Ovary (tissue), 9 donors: ENCODE results near the gene NUTM1. TPM values are rescaled to one million over a fixed set of nuclear protein-coding genes. Genes with fewer than 3 reads are reported as not detected.

ENCODE experiments used
- DNase-seq, 5 donors: peaks; one replicate each; pipeline ENCODE4 v3.0.0-alpha.2; 2019 to 2020
- H3K27ac ChIP-seq, 2 donors: fragments of 200-600 bp; one replicate each; pipeline versions ENCODE4 v1.5.1 to v1.8.0; 2019 to 2022
- H3K27me3 ChIP-seq: fragments of 200-600 bp; one replicate; pipeline ENCODE4 v1.8.0; 2022
- H3K36me3 ChIP-seq: fragments of 200-600 bp; sonication (generic); one replicate; pipeline ENCODE4 v1.5.1; 2019
- H3K4me1 ChIP-seq: one replicate; pipeline ENCODE4 v1.8.1; 2013; ENCODE audit warnings: mild to moderate bottlenecking, moderate library complexity; ENCODE audit not compliant: insufficient read depth
- H3K4me3 ChIP-seq: fragments of 200-600 bp; sonication (generic); one replicate; pipeline ENCODE4 v1.5.1; 2017
- H3K9me3 ChIP-seq, 2 donors: fragments of 200-600 bp in 1 of 2; sonication (generic) in 1 of 2; one replicate each; pipeline versions ENCODE4 v1.5.1 to v1.8.1; 2013 to 2019; ENCODE audit warnings: mild to moderate bottlenecking in 1 of 2, moderate library complexity in 1 of 2
- EP300 ChIP-seq: sonication (generic); formaldehyde crosslinking; IDR thresholded peaks from one replicate; pipeline ENCODE4 v1.6.1; 2017; ENCODE audit warnings: antibody characterized with exemption
- POLR2A ChIP-seq: fragments of 450-650 bp; IDR thresholded peaks from one replicate; pipeline ENCODE4 v1.6.1; 2017; ENCODE audit warnings: antibody characterized with exemption, mild to moderate bottlenecking, moderate library complexity
- WGBS, 3 donors: extraction: QIAGEN DNeasy Blood & Tissue Kit in 1 of 3; methylation state at CpG; one replicate each; pipeline versions ENCODE4 v1.1.5 to v1.1.7; 2013 to 2017; 5-methylcytosine and 5-hydroxymethylcytosine counted together
- intact Hi-C, 4 donors: fragments of 100-400 bp; cut with DNase I; formaldehyde crosslinking; loops; one replicate each; pipeline versions ENCODE4 v1.11.0 to v1.15.1; 2022 to 2023
- polyA plus RNA-seq, 2 donors: library from polyadenylated mRNA; stranded (reverse); fragments of 200-250 nt in 1 of 2; fragments of 350-450 nt in 1 of 2; fragmentation: Illumina TruSeq in 1 of 2; extraction: RNeasy Lipid Tissue Mini Kit (QIAGEN cat#74804) in 1 of 2; gene quantifications; one replicate each; pipeline ENCODE4 v1.2.3, GENCODE V29; 2013 to 2014
- total RNA-seq, 7 donors: library from RNA; depleted of rRNA in 2 of 7; stranded (reverse); fragments of >200 nt in 2 of 7; fragmentation: NEBNext Ultra II Directional in 3 of 7; extraction: Animal tissue kit (Norgen Biotek cat#: 25700) in 3 of 7; gene quantifications; one replicate each; pipeline versions ENCODE4 v1.1.0 to v1.2.4, GENCODE V29; 2016 to 2023
- TF ChIP-seq, protein P1 (sequence below), 3 donors: fragments of 450-650 bp in 2 of 3; fragments of 200-600 bp in 1 of 3; IDR thresholded peaks; one replicate each; pipeline versions ENCODE4 v1.5.1 to v1.8.0; 2016 to 2022; ENCODE audit warnings: antibody characterized with exemption in 3 of 3, mild to moderate bottlenecking in 1 of 3
- donor health status: DM: no; HTN: no; CAD: no; lungs with moderate emphysema.
- donor health status: DM: no; HTN: no; CAD: no.
- donor health status: Bipolar disorder and iron deficiency.
- donor health status: DM: yes; HTN: yes; CAD: no.
- donor health status: DM: no; HTN: no; CAD: no.
- donor health status: DM: yes; HTN: yes; CAD: no.

NUTM1 gene
- total and polyA plus RNA-seq, 9 donors, result not detected

DNA sequence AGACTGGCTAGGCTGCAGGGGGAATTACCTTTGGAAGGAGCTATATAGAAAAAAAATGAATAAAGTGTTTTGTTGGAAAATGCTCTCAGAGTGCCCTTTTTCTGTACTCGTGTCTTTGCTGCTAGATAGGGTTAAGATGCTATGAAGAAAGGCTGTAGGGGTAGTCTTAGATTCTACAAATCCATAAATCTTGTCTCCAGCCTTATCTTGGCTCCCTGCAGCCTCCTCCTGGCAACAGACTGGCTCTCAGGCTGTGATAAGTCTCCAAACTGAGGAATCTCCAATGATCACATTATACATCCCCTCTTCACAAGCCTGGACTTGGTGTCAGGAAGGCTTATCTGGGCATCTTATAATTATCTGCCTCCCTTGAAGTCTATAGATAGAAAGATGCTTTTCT is 14.5 kb downstream of the NUTM1 start:
- DNase-seq, result no peak
- Histone ChIP-seq H3K4me1 (no peaks in the 10 kb centered on the region), H3K9me3 (no peaks in the 10 kb centered on the region), H3K36me3 (no peaks in the 10 kb centered on the region), H3K4me3 (no peak overlapping the region), H3K27me3 (no peaks in the 10 kb centered on the region), H3K27ac (no peak overlapping the region)
- no peak for TF ChIP-seq EP300
- TF ChIP-seq POLR2A, result no peak
- TF ChIP-seq, protein P1, sequence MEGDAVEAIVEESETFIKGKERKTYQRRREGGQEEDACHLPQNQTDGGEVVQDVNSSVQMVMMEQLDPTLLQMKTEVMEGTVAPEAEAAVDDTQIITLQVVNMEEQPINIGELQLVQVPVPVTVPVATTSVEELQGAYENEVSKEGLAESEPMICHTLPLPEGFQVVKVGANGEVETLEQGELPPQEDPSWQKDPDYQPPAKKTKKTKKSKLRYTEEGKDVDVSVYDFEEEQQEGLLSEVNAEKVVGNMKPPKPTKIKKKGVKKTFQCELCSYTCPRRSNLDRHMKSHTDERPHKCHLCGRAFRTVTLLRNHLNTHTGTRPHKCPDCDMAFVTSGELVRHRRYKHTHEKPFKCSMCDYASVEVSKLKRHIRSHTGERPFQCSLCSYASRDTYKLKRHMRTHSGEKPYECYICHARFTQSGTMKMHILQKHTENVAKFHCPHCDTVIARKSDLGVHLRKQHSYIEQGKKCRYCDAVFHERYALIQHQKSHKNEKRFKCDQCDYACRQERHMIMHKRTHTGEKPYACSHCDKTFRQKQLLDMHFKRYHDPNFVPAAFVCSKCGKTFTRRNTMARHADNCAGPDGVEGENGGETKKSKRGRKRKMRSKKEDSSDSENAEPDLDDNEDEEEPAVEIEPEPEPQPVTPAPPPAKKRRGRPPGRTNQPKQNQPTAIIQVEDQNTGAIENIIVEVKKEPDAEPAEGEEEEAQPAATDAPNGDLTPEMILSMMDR (IDR thresholded peaks at IDR 0.05), result no peak
- WGBS, 3 donors, result 59 to 82% (median 73%) methylated on average over 1 of the region's 1 CpG
- intact Hi-C loops, result loop anchor here in 1 of 4 donors (10.0 kb wide), 1 partner anchor 103 kb away; no protein-coding TSS in a partner anchor

DNA sequence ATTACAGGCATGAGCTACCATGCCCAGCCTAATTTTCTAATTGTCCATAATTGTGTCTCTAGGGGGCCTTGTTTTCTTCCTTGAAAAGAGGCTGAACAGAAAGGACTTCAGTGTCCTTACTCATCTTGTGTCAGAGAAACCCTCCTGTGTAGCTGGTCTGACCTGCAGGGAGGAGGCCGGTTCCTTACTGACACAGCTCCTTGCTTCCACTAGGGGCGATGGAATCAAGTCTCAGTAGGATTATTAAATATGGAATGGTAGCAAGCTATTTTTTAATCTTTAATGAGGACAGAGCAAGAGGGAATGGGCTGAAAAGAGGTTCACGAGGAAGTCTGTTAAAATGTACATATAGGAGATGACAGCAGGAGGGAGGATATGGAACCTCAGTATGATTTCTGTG is 15.3 kb downstream of the NUTM1 start:
- H3K36me3 ChIP-seq, result no peaks in the 10 kb centered on the region
- intact Hi-C loops, result loop anchor here in 1 of 4 donors (10.0 kb wide), 1 partner anchor 104 kb away; no protein-coding TSS in a partner anchor
- WGBS, 3 donors, result 63 to 76% (median 71%) methylated on average over 3 of the region's 3 CpGs

DNA sequence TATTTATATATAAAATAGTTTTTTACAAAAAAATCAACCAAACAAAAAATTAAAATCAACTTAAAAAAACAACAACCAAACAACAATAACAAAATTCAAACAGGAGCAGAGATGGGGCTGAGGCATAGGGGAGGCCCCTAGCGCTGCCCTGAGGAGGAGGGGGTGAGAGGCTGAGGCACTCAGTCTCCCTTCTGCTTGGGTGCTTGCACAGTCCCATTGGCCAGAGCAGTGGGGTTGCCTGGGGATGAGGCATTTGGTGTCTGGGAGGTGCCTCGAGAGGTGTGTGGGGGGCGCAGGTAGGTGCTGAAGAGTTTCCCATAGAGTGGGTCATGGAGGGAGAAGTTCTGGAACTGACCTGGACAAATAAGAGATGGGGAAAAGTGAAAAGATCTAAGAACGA is 15.8 kb downstream of the NUTM1 start:
- DNase-seq, result no peak
- Histone ChIP-seq H3K27ac (no peak overlapping the region), H3K36me3 (no peaks in the 10 kb centered on the region), H3K4me1 (no peaks in the 10 kb centered on the region), H3K27me3 (no peaks in the 10 kb centered on the region), H3K9me3 (no peaks in the 10 kb centered on the region), H3K4me3 (no peak overlapping the region)
- intact Hi-C loops, result loop anchor here in 1 of 4 donors (10.0 kb wide), 1 partner anchor 104 kb away; no protein-coding TSS in a partner anchor
- TF ChIP-seq EP300, result no peak
- no peak for TF ChIP-seq POLR2A
- TF ChIP-seq, protein P1 (IDR thresholded peaks at IDR 0.05), result no peak
- 87 to 96% (median 95%) methylated on average over 4 of the region's 4 CpGs for WGBS, 3 donors

More for the DNA sequence above, 15.3 kb downstream of the NUTM1 start:
- Histone ChIP-seq H3K4me3 (no peak overlapping the region), H3K9me3 (no peaks in the 10 kb centered on the region), H3K4me1 (no peaks in the 10 kb centered on the region), H3K27ac (no peak overlapping the region), H3K27me3 (no peaks in the 10 kb centered on the region)
- no peak for DNase-seq
- TF ChIP-seq POLR2A, result no peak
- no peak for TF ChIP-seq EP300
- TF ChIP-seq, protein P1 (IDR thresholded peaks at IDR 0.05), result no peak

DNA sequence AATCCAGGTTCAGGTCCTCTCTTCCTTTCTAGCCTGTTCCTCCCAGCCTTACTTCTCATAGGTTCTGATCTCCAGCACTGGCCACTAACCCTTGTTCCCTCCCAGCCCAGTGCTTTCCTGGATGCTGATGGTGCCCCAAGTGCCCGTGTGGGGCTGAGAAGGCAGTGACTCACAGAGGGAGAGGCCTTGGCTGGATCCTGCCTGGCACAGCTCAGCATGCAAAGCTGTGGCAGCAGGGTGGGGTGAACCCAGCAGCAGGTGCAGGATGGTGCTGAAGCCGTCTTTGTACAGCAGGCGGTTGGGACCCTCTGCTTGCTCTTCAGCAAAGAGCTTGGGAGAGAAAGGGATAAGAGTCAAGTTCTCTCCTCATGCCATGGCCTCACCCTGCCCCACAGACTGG is 16.3 kb downstream of the NUTM1 start:
- intact Hi-C loops, result loop anchor here in 1 of 4 donors (10.0 kb wide), 1 partner anchor 105 kb away; no protein-coding TSS in a partner anchor
- TF ChIP-seq POLR2A (no peak), EP300 (no peak)
- TF ChIP-seq, protein P1 (IDR thresholded peaks at IDR 0.05), result no peak
- Histone ChIP-seq H3K9me3 (no peaks in the 10 kb centered on the region), H3K4me3 (no peak overlapping the region), H3K27ac (no peak overlapping the region), H3K4me1 (no peaks in the 10 kb centered on the region), H3K36me3 (no peaks in the 10 kb centered on the region), H3K27me3 (no peaks in the 10 kb centered on the region)
- no peak for DNase-seq
- WGBS, 3 donors, result 84 to 88% (median 85%) methylated on average over 3 of the region's 3 CpGs
